MM.1S (cell line): Measurements from ENCODE around the gene PON2.

Source experiments
- CTCF ChIP-seq: fragments of 300-600 bp; sonication (generic); IDR thresholded peaks from 2 replicates; pipeline ENCODE4 v1.5.1; 2016; ENCODE audit warnings: antibody characterized with exemption, low read length, mixed read lengths
- EZH2 ChIP-seq: fragments of 300-600 bp; sonication (generic); optimal IDR thresholded peaks from 2 replicates; pipeline ENCODE3; 2017; ENCODE audit warnings: low read depth, mild to moderate bottlenecking, antibody characterized with exemption, low read length, mixed read lengths
- EZH2phosphoT487 ChIP-seq: fragments of 300-600 bp; sonication (generic); IDR thresholded peaks from 2 replicates; pipeline ENCODE4 v1.6.1; 2018; ENCODE audit warnings: antibody characterized with exemption, low read length

GRCh38 chr7:95425694-95426093 is 9.1 kb downstream of the PON2 start:
- TF ChIP-seq EZH2 (no peak), CTCF (no peak), EZH2phosphoT487 (no peak)
